ENCODE results near the gene PKP3.

DNA sequence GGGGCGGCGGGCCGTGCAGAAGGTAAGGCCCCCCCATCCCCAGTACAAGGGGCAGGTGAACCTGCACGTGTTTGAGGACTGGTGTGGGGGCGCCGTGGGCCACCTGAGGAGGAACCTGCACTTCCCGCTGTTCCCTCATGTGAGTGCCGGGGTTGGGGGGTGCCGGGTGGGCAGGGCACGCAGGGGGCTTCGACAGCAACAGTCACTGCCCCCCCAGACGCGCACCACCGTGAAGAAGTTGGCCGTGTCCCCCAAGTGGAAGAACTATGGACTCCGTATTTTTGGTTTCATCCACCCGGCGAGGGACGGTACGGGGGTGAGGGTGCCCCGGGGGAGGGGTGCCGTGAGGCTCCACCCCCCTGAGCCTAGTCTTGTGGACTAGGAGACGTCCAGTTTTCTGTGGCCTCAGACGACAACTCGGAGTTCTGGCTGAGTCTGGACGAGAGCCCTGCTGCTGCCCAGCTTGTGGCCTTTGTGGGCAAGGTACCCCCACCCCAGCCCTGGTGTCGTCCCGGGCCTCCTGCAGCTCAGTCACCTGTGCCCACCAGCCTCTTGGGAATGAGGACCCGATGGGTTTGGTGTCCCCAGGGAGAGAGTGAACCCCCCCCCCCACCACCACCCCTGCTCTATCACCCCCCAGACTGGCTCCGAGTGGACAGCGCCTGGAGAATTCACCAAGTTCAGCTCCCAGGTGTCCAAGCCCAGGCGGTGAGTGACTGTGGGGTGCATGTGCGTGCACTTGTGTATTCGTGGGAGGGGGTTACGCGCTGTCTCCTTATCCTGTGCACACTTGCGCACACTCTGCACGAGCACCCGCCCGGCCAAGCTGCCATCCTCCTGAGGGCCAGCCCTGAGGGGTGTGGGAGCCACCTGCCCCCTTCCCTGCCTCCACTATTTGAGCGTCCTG lies 20.9 kb upstream of the PKP3 start:
- TF ChIP-seq, protein P1, sequence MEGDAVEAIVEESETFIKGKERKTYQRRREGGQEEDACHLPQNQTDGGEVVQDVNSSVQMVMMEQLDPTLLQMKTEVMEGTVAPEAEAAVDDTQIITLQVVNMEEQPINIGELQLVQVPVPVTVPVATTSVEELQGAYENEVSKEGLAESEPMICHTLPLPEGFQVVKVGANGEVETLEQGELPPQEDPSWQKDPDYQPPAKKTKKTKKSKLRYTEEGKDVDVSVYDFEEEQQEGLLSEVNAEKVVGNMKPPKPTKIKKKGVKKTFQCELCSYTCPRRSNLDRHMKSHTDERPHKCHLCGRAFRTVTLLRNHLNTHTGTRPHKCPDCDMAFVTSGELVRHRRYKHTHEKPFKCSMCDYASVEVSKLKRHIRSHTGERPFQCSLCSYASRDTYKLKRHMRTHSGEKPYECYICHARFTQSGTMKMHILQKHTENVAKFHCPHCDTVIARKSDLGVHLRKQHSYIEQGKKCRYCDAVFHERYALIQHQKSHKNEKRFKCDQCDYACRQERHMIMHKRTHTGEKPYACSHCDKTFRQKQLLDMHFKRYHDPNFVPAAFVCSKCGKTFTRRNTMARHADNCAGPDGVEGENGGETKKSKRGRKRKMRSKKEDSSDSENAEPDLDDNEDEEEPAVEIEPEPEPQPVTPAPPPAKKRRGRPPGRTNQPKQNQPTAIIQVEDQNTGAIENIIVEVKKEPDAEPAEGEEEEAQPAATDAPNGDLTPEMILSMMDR (IDR thresholded peaks at IDR 0.05): no peak
- TF ChIP-seq POLR2A (IDR thresholded peaks at IDR 0.05): no peak

Data from breast epithelium (tissue), 3 donors.